HG02840 (cell line): ENCODE data around the gene CALU.

Source experiments
- ATAC-seq: cut with Tn5 transposase; IDR thresholded peaks from one replicate; pipeline ENCODE4 v1.9.1; 2021; ENCODE audit warnings: mild to moderate bottlenecking, moderate library complexity, moderate number of reproducible peaks; ENCODE audit not compliant: unreplicated experiment, low FRiP score

The CALU gene

DNA sequence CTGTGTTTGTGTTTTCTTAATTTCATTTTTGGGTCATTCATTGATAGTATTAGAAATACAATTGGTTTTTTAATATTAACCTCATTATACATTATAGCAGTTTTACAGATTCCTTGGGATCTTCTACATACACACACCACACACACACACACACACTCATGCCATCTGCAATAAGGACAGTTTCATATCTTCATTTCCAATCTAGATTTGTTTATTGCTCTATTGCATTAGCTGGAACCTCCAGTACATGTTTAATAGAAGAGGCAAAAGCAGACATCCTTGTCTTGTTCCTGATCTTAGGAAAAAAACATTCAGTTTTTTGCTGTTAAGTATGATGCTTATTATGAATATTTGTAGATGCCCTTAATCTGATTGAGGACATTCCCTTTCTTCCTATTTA, 17.8 kb upstream of the CALU start:
- ATAC-seq, result no peak

DNA sequence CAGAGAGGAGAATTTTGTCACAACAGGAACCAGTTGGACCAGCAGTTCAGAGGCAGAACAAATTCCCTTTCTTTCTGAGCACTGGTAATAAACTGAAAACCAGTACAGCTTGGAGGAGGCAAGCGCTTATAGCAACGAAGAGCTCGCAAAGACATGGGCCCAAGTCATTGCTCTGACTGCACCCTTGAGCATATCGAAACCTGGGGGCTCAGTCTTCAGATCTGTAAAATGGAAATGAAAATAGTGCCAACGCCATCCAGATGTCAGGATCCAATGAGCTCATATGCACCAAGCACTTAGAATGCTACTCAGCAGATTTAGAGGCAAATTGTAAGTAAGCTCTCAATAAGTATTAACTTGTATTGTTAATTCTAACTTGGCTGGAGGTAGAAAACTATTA, 14.4 kb upstream of the CALU start:
- no peak for ATAC-seq

DNA sequence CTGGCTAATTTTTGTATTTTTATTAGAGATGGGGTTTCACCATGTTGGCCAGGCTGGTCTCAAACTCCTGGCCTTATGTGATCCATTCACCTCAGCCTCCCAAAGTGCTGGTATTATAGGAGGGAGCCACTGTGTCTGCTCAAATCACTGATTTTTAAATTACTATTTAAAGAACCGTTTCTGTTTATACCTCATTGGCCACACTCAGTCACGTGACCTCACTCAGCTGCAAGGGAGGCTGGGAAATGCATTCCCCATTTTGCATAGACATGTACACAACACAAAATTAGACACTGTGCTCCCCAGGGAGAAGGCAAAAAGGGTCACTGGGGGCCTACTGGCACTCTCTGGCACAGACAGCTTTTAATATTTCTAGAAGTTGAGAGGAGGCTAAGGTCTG, 13.6 kb upstream of the CALU start:
- ATAC-seq, result no peak

DNA sequence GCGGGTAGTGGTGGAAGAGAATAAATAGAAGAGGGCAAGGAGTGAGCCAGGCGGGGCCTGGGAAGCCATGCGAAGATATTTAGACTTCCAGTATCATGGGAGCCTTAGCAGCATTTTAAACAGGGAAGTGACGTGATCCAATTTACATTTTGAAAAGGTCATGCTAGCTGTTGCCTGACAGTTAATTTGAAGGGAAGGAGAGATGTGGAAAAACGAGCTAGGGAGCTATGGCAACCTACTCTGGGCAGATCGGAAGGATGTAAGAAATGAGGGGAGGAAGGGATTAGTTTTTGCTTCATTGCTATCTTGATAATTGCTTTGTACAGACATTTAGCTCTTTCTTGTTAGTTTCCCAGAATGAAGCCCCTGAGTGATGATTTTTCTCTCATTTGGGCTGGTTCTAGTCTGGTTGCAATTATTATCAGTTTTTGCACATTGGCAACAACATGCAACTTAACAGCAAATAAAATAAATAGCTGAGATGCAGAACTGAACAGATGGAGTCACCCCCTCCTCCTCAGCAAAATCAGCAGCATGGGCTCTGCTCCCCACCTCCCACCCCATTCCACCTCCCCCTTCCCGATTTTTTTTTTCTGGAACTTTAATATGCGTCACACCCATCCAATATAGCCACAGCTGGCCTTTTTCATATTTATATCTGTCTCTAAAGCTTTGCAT, 13.0 kb upstream of the CALU start:
- ATAC-seq, result no peak

DNA sequence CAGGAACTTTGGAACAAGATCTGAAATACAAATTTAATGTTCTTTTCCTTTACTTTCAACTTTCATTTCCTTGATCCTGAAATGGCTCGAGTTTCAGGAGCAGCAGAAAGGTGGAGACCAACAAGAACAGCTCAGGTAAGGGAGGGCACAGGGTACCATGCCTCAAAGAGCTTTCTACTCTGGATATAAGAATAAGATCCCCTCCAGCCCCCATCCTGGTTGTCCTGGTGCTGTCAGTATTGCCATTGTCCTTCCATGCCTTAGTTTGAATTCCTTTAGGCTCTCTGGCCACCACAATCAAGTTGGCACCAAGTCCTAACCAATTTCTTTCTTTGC, 12.5 kb upstream of the CALU start:
- ATAC-seq, result no peak

DNA sequence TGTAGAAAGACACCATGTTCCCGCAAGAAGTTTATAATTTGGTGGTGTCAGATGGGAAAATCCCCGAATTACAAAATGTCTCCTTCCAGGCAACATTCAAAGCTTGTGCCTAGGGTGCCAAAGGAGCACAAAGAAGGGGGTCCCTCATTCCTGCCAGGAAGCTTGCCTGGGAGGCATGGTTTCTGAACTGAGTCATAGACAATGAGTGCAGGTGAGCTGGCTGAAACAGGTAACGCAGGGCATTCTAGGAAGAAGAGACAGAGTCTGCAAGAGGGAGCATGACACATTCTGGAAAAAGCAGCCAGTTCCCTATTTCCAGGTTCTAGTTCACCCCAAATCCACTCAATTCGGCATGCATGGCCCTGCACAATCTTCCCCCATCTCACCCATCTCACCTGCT, 11.9 kb upstream of the CALU start:
- ATAC-seq, result no peak

DNA sequence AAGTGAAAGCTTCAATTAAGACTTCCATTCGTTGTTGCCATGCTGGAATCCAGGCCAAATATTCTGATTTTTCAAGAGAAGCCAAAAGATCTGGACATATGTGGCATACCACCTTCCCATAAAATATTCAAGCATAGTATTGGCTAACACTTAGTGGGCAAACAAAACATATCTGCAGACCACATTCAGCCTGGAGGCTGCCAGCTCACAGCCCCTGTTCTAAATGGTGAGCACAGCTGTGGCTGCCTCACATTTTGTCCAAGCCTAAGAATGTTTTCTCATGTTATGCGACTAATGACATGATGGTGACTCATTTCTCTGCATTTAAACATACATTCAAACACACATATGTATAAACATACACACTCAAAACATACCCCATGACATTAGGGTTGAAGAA, 10.6 kb upstream of the CALU start:
- no peak for ATAC-seq

DNA sequence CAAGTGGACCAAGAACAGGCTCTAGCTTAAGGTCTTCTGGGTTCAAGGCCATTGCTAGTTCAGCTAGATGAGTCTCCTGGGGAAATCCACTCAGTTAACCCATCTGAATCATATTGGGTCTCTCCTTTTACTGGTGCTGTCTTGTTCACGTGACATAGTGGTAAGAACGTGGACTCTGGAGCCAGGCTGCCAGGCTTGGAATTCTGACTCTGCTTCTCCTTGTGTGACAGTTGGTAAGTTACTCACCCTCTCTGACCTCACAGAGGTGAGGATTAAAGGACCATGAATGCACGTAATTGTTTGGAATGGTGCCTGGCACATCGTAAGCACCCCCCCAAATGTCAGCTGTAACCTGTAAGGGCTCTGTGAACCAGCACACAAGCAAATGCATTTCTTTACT, 9.7 kb upstream of the CALU start:
- no peak for ATAC-seq

DNA sequence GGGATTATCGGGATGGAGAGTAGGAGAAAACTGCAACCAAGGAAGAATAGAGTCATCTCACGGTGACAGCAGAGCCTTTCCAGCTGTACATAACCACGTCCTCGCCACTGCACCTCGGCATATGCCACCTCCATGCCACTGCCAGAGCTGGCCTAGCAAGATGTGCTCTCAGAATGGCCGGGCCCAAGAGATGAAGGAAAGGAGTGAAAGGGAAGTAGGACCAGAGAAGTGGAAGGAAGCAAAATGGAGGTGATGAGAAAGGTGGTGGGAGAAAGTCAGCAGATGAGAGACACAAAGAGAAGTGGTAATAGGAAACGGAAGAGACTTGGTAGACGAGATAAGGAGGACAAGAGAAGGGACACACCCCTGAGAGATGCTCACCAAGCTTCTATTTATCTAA, 8.0 kb upstream of the CALU start:
- no peak for ATAC-seq

DNA sequence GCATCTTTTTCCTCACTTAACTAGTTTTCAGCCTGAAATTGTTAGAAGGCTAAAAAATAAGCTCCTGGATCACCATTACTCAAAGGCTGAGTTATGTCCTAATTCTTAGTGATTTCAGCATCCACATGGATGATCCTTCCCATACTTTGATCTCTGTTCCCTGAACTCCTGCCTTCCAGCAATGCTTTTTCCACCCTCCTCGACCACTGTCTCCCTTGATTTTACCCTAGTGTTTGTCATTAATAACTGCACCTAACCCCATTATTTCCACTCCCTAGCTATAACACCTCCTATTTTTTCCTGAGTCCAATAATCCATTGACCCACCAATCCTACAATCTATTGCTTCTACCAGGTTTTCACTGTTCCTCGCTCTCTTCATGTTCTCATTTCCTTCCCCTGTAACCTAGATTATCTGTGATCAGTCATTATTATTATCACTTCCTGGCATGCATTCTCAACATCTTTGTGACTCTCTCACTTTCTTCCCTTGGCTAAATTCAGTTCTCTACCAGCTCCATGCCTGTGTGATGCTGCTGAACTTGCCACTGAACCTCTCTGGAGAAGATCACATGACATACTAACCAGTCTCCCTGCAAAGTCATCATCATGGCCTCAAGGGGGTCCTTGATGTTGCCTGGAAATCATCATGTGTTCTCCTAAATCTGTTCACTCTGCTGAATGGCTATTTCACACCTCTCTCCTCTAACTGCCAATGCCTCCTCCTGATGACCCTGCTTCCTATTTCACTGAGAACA, 6.5 kb upstream of the CALU start:
- no peak for ATAC-seq

DNA sequence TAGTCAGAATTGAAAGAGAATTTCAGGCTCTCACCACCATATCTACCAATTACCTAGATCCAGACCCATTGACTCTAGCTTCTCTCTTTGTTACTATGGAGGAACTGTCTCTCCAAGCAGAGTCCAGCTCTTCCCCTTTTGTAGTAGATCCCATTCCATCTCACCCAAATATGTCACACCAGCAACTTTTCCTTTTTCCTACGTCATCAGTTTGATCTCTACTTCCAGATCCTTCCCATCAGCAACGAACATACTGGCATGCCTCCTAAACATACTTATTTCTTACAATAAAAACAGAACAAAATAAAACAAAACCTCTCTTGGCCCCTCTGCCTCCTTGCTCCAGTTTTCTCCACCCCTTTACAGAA, 5.9 kb upstream of the CALU start:
- no peak for ATAC-seq

DNA sequence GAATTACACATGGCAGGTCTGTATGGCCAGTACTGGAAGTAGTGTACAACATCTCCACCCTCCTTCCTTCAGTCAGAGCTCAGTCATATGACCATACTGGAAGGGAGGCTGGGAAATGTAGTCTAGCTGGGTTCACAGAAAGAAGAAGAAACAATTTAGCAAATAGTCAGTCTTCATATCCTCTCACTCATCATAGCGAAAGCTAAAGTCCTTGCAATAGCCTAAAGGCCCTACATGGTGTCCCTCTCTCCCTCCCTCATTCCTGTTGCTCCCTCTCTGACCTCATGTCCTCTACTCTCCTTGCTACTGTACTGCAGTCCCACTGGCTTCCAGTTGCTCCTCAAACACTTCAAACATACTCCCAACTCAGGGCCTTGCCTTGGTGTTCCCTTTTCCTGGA, 4.3 kb upstream of the CALU start:
- no peak for ATAC-seq

DNA sequence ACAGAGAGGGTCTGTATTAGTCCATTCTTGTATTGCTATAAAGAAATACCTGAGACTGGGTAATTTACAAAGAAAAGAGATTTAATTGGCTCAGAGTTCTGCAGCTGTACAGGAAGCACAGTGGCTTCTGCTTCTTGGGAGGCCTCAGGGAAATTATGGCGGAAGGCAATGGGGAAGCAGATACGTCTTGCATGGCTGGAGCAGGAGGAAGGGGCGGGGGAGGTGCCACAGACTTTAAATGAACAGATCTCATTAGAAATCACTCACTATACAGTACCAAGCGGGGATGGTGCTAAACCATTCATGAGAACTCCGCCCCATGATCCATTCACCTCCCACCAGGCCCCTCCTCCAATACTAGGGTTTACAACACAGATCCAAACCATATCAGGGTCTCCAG, 3.7 kb upstream of the CALU start:
- ATAC-seq, result no peak

DNA sequence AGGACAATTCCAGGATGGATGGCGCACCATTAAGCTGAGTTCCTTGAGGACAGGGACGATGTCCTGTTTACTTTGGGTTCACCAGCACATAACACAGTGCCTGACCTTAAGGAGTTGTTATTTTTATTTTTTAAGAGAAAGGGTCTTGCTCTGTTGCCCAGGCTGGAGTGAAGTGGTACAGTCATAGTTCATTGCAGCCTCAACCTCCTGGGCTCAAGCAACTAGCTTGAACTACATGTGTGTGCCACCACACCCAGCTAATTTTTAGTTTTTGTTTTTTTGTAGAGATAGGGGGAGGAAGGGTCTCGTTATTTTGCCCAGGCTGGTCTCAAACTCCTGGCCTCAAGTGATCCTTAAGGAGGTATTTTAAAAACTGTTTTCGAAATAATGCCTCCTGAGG, 1.7 kb upstream of the CALU start:
- no peak for ATAC-seq

DNA sequence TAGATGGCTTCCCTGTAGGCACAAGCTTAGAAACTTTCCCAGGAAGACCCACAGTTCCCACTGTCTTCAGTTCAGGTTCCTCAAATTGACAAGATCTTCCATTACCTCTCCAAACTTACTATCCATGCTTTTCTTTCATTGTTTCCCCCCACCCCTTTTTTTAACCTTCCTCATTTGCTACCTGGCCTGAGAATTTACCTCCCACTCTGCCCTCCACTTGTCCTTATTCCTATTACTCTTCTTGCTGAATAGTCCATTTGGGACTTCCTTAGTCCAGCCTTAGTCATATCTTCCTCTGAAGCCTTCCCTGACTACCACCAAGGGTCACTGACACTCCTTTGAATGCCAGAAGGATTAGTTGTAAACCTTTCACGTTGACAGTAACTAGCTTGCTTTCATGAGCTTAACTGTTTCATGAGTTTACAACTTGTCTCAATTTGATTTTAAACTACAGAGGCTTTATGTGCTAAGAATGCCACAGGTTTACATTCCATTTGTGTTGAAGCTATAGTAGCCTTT, 1.2 kb upstream of the CALU start:
- no peak for ATAC-seq

DNA sequence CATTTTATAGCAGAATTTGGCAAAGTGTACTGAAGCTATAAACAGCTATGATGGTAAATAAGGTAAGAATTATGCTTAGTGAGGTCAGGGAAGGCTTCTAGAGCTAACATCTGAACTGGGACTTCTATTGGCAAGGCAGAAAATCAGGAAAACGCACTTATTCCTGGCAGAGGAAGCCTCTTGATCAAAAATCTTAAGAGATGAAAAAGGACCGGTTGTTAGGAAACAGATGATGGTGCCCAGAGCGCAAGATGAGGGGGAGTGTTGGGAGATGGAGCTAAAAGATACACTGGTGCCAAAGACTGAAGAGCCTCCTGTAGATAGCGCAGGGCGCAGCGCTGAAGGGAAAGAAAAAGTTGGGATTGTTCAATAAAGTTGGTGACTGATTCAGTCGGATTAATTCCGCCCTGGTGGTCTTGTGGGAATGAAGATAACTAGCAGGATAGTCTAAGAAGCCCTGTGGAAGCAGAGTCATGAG, 550 bp upstream of the CALU start:
- ATAC-seq, result no peak

DNA sequence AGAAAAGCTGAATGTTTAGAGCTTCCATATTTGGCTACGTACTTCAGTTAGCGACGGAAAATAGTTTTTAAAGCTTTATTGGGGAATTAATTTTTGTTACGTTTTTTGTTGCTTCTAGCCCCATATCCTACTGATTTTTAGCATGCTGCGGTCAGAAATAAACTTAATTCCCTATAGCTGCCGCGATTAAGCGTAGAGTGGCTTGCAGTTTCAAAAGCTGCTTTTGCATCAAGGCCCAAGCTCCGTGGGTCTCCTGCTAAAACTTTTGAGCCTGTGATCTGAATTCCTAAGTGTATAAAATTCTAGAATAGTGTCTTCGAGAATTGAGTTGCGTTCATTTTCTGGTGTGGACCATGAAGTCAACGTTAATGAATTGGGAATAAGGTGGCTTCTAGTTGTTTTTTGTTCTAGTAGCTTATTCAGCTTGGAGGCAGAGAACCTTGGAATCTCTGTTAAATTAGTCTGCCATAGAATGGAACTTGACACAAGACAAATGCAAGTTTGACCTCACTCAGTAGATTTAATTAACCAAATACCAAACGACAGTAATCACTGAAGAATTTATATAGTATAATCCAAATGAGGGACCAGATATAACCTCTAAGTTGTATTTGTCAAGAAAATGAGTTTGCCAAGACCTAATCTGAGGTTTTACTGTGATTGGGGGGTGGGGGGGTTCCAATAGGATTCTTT, 977 bp downstream of the CALU start:
- no peak for ATAC-seq

DNA sequence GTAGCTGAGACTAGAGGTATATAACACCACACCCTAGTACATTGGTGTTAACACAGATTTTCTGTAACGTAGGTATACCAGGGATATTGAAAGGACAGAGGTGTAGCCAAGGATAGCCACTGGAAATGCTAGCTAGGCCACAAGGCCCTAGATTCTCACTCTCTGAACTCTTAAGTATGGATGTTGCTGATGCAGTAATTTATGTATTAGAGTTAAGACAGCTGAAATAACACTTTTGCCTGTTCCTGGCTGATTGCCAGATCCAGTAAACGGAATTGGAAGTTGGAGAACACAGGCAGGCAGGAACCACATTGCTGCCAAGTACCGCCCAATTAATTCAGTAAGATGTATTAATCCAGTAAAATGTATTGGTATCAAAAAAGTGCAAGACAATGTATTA, 1.8 kb downstream of the CALU start:
- ATAC-seq, result no peak

DNA sequence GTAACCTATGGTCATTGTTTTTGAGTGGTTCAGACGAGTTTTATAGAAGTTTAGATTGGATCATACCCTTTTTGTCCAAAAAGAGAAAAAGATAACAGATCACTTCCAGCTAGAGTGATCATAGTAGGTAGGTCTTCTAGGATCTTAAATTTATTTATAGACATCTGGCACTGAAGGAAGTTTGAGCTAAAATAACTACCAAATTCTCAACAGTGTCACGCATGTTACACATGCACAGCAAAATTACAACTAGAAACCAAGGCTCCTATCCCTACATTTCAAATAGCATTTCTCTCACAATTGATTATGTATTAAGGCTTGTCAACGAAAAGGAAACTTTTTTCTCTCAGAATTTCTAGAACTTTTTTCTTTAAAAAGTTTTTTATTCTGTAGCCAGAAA, 2.3 kb downstream of the CALU start:
- no peak for ATAC-seq

DNA sequence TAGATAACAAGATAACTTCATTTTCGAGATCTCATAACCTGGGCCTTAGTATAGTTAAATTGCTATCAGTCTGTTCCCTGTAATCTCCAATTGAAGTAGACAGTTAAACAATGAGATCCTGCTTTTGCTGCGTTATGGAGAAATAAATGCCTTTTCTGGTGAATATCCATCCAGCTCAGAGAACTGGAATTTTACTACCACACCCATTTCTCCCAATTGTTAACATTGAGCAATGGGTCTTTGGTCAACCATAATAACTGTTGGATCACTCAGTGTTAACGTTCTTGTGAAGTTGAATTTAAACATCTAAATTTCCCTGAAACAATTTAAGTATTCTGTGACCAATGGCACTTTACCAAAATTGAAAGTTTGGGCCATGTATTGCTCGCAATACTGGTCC, 3.0 kb downstream of the CALU start:
- ATAC-seq, result no peak

DNA sequence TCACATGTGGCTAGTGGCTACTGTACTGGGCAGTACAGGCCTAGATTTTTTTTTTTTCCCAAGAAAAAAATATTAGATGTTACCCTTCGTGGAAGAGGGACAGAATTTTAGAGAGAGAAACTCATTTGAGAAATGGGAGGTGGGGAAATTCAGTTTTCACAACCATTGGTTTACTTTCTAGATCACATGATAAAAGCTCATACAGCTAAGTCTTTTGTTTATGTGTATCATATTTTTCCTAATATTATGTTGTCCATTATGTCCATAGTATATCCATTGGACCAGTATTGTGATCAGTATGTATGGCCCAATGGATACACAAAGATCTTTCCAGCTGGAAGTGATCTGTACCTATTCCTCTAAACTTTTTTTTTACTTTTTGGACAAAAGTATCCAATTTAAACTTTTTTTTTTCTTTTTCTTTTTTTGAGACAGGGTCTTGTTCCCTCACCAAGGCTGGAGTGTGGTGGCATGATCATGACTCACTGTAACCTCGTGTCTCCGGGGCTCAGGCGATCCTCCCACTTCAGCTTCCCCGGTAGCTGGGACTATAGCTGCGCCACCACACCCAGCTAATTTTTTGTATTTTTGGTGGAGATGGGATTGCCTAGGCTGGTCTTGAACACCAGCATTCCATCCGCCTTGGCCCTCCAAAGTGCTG, 4.1 kb downstream of the CALU start:
- no peak for ATAC-seq
